GM12865 (cell line): ENCODE measurements around the gene MARCHF2.
"Not testable (repeated sequence)": the region's sequence is repeated elsewhere in the genome, so short reads cannot be mapped to it uniquely, and the experiment has no call there.

ENCODE experiments used
- DNase-seq: peaks from one replicate; pipeline ENCODE4 v3.0.0; 2010; ENCODE audit warnings: low read depth
- H3K4me3 ChIP-seq: 2 replicates; pipeline ENCODE4 v1.5.1; 2011; ENCODE audit warnings: mild to moderate bottlenecking, low read depth, low read length, control low read depth
- CTCF ChIP-seq: IDR thresholded peaks from 2 replicates; pipeline ENCODE4 v1.5.1; 2011; ENCODE audit warnings: low read length, control low read depth, low read depth, inconsistent platforms; ENCODE audit not compliant: insufficient read depth; ENCODE audit errors: missing control alignments

Gene MARCHF2

GRCh38 chr19:8403820-8404109 is 9.3 kb upstream of the MARCHF2 start:
- DNase-seq: no peak
- H3K4me3 ChIP-seq: no peak overlapping the region
- TF ChIP-seq CTCF: no peak

DNA sequence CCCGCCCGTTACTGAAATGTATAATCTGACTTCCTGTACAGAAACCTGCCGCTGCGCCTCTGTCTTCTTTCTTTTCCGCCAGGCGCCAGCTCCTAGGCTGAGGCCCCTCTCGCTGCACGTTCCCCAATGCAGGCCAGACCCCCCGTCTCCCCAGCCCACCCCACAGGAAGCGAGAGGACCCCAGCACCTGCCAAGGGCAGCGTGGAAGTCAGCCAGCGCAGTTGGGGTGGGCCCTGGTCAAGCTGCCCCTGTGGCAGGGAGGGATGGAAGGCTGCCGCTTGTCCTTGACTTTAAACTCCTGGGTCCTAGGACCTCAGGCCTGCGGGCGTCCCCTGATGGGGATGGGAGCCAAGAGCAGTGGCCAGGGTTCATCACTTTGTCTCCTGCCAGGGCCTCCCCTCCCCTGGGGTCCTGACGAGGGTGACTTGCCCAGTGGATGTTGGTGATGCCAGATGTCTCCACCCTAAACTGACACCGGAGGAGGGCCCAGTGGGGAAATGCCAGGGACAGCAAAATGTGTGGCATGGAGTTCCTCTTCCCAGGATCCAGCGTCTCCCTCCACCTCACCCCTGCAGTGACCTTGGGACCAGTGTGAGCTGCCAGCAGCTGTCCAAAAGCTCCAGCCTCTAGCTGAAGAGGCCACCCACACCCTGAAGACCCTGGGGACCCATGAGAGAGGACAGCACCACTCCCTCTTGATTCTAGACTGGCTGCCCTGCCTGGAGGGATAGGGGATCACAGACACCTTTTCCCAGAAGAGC is 8.5 kb upstream of the MARCHF2 start:
- no peak overlapping the region for H3K4me3 ChIP-seq
- no peak for TF ChIP-seq CTCF
- no peak for DNase-seq

- not testable (repeated sequence) for DNase-seq, H3K4me3 ChIP-seq
Measured at GRCh38 chr19:8410718-8411117, 2.4 kb upstream of the MARCHF2 start.

DNA sequence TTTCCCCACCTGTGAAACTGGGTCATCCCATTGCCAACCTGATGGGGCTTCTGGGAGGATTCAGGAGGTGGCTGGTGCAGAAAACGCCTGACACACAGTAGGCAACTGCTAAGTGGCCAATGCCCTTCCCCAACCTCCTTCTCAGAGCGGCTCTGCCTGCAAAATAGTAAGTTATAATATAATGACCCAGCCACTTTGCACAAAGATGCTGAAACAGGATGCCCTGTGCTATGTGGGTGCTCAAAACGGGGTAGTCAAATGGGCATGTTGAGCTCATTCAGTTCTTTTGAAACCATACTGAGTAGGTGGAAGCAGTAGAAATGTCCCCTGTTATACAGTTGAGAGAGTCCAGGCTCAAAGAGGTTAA is 507 bp downstream of the MARCHF2 start:
- no peak for DNase-seq
- H3K4me3 ChIP-seq: peak overlapping the region; percentile 84
- TF ChIP-seq CTCF: no peak

GRCh38 chr19:8416796-8417195 is 3.7 kb downstream of the MARCHF2 start:
- no peak overlapping the region for H3K4me3 ChIP-seq
- TF ChIP-seq CTCF: no peak
- DNase-seq: no peak

DNA sequence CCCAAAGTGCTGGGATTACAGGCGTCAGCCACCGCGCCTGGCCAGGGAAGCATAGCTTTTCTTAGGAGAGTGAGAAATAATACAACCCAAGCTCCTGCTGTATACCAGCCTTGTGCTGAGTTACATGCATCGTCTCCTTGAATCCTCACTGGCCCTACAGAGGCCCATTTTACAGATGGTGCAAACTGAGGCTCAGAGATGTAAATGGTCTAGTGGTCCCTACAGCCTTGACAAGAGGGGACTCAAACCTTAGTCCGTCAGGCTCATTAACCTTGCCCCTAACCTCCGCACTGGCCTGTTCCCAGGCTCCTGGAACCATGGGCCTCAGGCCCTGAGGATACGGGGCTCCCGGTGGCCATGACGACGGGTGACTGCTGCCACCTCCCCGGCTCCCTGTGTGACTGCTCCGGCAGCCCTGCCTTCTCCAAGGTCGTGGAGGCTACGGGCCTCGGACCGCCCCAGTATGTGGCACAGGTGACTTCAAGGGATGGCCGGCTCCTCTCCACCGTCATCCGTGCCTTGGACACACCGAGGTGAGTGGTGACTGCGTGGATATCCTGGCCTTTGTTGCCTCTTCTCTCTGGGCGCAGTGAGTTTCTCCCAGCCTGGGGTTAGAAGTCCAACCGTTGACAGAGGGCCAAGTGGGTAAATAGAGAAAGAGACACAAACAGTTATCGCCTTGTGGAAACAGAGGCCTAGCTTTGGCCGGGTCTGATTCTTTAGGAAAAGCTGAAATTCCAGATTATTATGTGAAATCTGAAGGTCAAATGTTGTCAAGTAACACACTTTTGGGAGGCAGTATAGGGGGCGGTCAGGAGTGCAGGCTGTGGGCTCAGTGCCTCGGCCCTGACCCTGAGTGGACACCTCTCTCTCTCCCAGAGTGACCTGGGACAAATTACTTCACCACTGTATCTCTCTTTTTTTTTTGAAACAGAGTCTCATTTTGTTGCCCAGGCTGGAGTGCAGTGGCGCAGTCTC is 8.7 kb downstream of the MARCHF2 start:
- DNase-seq: no peak
- TF ChIP-seq CTCF: no peak
- no peak overlapping the region for H3K4me3 ChIP-seq

GRCh38 chr19:8423817-8424223 is 10.7 kb downstream of the MARCHF2 start:
- no peak for TF ChIP-seq CTCF
- no peak for DNase-seq
- H3K4me3 ChIP-seq: no peak overlapping the region

DNA sequence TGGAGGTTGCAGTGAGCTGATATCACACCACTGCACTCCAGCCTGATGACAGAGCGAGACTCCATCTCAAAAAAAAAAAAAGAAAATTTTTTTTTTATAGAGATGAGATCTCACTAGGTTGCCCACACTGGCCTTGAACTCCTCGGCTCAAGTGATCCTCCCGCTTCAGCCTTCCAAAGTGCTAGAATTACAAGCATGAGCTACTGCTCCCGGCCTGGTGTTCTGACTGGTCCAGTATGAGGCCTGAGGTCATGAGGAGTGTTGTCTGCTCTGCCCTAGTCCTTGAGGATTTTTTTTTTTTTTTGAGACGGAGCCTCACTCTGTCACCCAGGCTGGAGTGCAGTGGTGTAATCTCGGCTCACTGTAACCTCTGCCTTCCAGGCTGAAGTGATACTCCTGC is 12.2 kb downstream of the MARCHF2 start:
- not testable (repeated sequence) for H3K4me3 ChIP-seq, DNase-seq
